ENCODE measurements around the gene COL25A1.

DNA sequence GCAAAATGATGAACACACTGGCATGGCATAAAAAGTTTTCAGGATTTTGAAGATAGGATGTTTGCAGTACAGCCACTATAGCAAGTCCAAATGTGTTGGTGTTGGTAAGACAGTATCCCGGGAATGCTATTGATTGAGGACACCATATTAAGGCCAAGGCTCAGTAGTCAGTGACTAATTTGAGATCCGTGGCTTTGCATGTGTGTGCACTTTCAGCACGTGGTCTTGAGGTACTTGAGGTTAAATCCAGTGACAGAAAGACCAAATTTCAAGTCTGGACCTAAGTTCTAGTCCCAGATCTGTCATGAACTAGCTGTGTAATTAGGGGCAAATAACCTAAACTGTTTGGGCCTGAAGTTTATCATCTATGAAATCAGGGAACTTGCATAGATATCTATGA, 463.1 kb downstream of the COL25A1 start:
- TF ChIP-seq, protein P1, sequence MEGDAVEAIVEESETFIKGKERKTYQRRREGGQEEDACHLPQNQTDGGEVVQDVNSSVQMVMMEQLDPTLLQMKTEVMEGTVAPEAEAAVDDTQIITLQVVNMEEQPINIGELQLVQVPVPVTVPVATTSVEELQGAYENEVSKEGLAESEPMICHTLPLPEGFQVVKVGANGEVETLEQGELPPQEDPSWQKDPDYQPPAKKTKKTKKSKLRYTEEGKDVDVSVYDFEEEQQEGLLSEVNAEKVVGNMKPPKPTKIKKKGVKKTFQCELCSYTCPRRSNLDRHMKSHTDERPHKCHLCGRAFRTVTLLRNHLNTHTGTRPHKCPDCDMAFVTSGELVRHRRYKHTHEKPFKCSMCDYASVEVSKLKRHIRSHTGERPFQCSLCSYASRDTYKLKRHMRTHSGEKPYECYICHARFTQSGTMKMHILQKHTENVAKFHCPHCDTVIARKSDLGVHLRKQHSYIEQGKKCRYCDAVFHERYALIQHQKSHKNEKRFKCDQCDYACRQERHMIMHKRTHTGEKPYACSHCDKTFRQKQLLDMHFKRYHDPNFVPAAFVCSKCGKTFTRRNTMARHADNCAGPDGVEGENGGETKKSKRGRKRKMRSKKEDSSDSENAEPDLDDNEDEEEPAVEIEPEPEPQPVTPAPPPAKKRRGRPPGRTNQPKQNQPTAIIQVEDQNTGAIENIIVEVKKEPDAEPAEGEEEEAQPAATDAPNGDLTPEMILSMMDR (IDR thresholded peaks at IDR 0.05; ENCODE audit: insufficient read depth, low read depth, low read length): no peak
- no peak for TF ChIP-seq EZH2 (IDR thresholded peaks at IDR 0.05; ENCODE audit: insufficient read depth, low read length)

All from astrocyte (in vitro differentiated cells and primary cell).